Lower lobe of right lung (tissue), 2 donors: Measurements from ENCODE around the gene ABCC12. TPM values are rescaled to one million over a fixed set of nuclear protein-coding genes. Genes with fewer than 3 reads are reported as not detected.
"Not testable (repeated sequence)": the region's sequence is repeated elsewhere in the genome, so short reads cannot be mapped to it uniquely, and the experiment has no call there.

Experiments used
- ATAC-seq, 2 donors: fragments of 200-7000 bp; cut with Tn5 transposase; one replicate each; pipeline ENCODE4 v1.9.1; 2020 to 2022; ENCODE audit warnings: mild to moderate bottlenecking in 2 of 2, moderate library complexity in 2 of 2
- DNase-seq: peaks from one replicate; pipeline ENCODE4 v3.0.0-alpha.2; 2020
- H3K27ac ChIP-seq: fragments of 200-600 bp; one replicate; pipeline ENCODE4 v1.8.0; 2022
- H3K27me3 ChIP-seq: fragments of 200-600 bp; one replicate; pipeline ENCODE4 v1.8.0; 2022; ENCODE audit warnings: low read depth
- H3K36me3 ChIP-seq: fragments of 200-600 bp; one replicate; pipeline ENCODE4 v1.8.0; 2022; ENCODE audit warnings: mild to moderate bottlenecking
- H3K4me1 ChIP-seq: fragments of 200-600 bp; one replicate; pipeline ENCODE4 v1.8.0; 2022
- H3K4me3 ChIP-seq: fragments of 200-600 bp; one replicate; pipeline ENCODE4 v1.8.0; 2022; ENCODE audit warnings: mild to moderate bottlenecking
- H3K9me3 ChIP-seq: fragments of 200-600 bp; one replicate; pipeline ENCODE4 v1.8.0; 2022
- intact Hi-C: fragments of 100-400 bp; cut with DNase I; formaldehyde crosslinking; loops from one replicate; pipeline ENCODE4 v1.11.0; 2022
- total RNA-seq: library from RNA; stranded (reverse); fragmentation: NEBNext Ultra II Directional; extraction: Animal tissue kit (Norgen Biotek cat#: 25700); gene quantifications from one replicate; pipeline ENCODE4 v1.2.1, GENCODE V29; 2021
- TF ChIP-seq, protein P1 (sequence below): fragments of 200-600 bp; IDR thresholded peaks from one replicate; pipeline ENCODE4 v1.8.0; 2022; ENCODE audit warnings: antibody characterized with exemption, mild to moderate bottlenecking
- donor health status: DM: no; HTN: yes; CAD: no; lungs with severe emphysema.

ABCC12 gene
- total RNA-seq, 1 donor from 2014 or later: not detected

DNA sequence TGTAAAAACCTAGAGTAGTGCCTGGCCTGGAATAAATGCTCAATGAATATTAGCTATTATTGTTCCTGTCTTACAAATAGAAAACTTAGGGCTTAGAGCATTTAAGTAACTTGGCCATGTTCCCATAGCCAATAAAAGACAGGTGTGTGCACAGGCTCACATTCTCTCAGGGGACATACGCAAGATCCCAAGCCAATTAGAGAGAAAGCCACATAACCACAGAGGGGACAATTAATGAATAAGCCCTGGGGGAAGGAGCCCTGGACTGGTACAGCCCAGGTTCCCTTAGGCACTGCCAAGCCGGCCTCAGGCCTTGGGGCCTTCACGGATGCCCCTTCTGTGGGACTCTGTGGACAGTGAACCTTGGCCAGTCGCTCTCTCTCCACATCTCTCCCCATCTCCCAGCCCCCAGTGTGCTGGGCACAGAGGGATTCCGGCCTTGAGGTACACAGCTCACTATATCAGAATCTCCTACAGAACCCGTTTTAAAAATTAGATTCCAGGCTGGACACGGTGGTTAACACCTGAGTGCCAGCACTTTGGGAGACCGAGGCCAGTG, 27.3 kb upstream of the ABCC12 start:
- Histone ChIP-seq H3K4me1 (no peaks in the 10 kb centered on the region), H3K27ac (no peak overlapping the region), H3K36me3 (no peaks in the 10 kb centered on the region), H3K4me3 (no peak overlapping the region), H3K27me3 (no peaks in the 10 kb centered on the region), H3K9me3 (no peaks in the 10 kb centered on the region)
- intact Hi-C loops: no loop called here
- no peak for DNase-seq
- TF ChIP-seq, protein P1, sequence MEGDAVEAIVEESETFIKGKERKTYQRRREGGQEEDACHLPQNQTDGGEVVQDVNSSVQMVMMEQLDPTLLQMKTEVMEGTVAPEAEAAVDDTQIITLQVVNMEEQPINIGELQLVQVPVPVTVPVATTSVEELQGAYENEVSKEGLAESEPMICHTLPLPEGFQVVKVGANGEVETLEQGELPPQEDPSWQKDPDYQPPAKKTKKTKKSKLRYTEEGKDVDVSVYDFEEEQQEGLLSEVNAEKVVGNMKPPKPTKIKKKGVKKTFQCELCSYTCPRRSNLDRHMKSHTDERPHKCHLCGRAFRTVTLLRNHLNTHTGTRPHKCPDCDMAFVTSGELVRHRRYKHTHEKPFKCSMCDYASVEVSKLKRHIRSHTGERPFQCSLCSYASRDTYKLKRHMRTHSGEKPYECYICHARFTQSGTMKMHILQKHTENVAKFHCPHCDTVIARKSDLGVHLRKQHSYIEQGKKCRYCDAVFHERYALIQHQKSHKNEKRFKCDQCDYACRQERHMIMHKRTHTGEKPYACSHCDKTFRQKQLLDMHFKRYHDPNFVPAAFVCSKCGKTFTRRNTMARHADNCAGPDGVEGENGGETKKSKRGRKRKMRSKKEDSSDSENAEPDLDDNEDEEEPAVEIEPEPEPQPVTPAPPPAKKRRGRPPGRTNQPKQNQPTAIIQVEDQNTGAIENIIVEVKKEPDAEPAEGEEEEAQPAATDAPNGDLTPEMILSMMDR: no peak
- no peak for ATAC-seq

DNA sequence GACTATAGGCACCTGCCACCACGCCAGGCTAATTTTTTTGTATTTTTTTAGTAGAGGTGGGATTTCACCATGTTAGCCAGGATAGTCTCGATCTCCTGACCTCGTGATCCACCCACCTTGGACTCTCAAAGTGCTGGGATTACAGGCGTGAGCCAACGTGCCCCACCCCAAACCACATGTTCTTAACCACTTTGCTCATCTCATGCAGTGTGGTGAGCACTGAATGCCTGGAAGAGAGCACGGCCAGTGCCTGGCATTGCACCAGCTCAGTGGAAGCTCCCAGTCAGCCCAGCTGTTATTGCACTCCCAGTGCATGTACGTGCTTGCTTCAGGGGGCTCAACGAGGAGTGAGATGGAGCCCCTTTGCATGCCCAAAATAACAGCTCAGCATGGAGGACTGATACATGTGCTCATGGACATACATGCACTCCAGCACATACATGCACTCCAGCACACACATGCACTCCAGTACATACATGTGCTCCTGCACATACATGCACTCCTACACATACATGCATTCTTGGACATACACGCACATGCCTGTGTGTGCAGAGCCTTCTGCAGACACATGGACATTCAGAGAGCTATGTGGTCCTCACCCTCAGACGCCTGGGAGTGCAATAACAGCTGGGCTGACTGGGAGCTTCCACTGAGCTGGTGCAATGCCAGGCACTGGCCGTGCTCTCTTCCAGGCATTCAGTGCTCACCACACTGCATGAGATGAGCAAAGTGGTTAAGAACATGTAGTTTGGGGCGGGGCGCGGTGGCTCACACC, 26.1 kb upstream of the ABCC12 start:
- ATAC-seq, H3K27ac ChIP-seq, intact Hi-C loops, H3K4me1 ChIP-seq, H3K36me3 ChIP-seq, H3K27me3 ChIP-seq, H3K9me3 ChIP-seq, DNase-seq, H3K4me3 ChIP-seq: not testable (repeated sequence)

DNA sequence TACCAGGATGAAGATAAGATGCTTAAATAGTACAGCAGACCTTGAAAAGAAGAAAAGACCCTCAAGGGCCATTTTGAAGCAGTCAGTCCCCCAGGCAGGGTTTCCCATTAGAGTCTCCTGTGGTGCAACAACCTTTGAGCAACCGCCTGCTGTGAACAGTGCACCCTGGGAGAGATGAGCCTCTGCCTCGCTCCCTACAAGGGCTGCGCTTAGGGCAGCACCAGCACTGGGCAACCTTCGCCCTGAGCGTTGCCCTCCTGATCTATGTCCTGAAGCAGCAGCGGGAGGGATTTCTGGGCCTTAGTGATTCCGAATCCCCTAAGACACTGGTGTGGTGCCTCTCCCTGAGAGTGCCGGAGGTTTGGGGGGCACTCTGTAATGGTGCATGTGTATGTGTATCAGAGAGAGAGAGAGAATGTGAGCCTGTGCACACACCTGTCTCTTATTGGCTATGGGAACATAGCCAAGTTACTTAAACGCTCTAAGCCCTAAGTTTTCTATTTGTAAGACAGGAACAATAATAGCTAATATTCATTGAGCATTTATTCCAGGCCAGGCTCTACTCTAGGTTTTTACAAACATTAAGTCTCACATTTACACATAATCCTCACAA, 25.2 kb upstream of the ABCC12 start:
- Histone ChIP-seq H3K36me3 (no peaks in the 10 kb centered on the region), H3K4me1 (no peaks in the 10 kb centered on the region), H3K27ac (no peak overlapping the region), H3K27me3 (no peaks in the 10 kb centered on the region), H3K9me3 (no peaks in the 10 kb centered on the region), H3K4me3 (no peak overlapping the region)
- no peak for ATAC-seq
- TF ChIP-seq, protein P1: no peak
- intact Hi-C loops: no loop called here
- no peak for DNase-seq

DNA sequence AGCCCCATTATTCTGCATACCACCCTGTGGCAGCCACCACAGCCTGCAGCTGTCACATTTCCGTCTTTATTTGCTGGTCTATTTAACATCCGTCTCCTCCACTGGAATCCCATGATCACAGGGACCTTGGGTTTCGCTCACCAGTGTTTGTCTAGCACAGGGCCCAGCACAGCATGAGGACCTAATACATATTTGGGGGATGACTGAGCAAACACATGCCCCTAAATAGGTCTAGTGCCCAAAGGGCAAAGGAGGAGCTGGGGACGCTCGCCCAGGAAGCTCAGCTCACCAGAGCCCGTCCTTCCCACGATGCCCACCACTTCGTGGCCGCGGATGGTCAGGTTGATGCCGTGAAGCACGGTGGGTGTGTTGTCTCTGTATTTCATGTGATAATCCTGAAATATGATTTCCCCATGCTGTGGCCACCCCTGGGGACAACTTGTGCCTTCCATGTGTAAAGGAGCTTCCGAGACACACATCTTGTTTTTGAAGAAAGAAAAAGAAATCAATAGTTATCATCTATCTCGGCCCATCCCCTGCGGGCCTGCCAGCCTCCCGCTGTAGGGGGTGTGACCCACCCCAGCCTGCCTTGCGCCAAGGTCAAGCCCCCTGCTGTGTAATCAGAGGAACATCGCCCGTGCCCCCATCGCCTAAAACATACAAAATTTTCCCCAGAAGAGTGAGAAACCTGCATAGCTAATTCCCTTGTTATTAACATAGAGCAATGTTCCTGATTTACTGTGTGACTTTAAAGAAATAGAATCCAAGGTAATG, 21.0 kb upstream of the ABCC12 start:
- Histone ChIP-seq H3K4me3 (no peak overlapping the region), H3K4me1 (no peaks in the 10 kb centered on the region), H3K27me3 (peaks cover 6% of the 10 kb centered on the region), H3K27ac (no peak overlapping the region), H3K36me3 (no peaks in the 10 kb centered on the region), H3K9me3 (no peaks in the 10 kb centered on the region)
- ATAC-seq (no peak), DNase-seq (no peak)
- TF ChIP-seq, protein P1: no peak
- intact Hi-C loops: no loop called here

DNA sequence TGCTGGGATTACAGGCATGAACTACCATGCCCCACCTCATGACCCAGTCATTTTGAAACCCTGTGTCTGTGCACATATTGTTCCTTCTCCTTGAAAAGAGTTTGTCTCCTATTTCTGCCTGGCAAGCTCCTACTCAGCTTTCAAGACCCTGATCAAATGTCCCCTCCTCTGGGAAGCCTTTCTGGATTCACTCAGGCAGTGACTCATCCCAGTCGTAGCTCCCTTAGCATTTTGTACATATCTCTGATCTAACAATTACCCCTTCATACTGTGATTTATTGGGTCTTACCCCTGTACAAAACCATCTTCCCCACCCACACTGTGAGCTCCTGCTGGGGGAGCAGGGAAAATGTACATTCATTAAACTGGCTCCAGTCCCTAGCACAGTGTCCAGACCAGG, 18.1 kb upstream of the ABCC12 start:
- ATAC-seq (no peak), DNase-seq (no peak)
- H3K36me3 ChIP-seq: no peaks in the 10 kb centered on the region
- intact Hi-C loops: no loop called here
- no peaks in the 10 kb centered on the region for H3K4me1 ChIP-seq
- H3K9me3 ChIP-seq: no peaks in the 10 kb centered on the region
- TF ChIP-seq, protein P1: no peak
- peaks cover 6% of the 10 kb centered on the region for H3K27me3 ChIP-seq
- H3K4me3 ChIP-seq: no peak overlapping the region
- no peak overlapping the region for H3K27ac ChIP-seq
